Measurements from ENCODE around the gene AKAP13.

The AKAP13 gene

DNA sequence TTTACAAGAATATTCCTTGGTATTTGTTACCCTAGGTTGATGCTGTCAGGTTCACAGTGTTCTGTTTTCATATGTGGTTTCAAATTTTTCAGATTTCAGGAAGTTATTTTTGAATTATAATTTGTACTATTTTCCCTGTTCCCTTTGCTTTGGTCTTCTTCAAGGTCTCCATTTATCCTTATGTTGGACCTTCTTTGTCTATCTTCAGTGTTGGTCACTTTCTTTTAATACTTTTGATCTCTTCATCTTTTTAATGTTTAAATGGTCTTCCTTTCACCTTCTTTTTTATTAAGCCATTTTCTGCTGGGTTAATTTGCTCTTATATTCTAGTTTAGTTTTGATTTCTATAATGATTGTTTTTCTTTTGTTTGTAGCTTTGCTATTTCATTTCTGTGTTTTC lies 353.0 kb downstream of the AKAP13 start:
- Histone ChIP-seq H3K36me3 (ENCODE audit: insufficient read depth, low read depth, low read length) (peaks cover 69% of the 10 kb centered on the region), H3K4me3 (ENCODE audit: low read length) (no peak overlapping the region), H3K9me3 (ENCODE audit: insufficient read depth, low read depth, low read length) (peaks cover 11% of the 10 kb centered on the region), H3K27ac (ENCODE audit: low read length) (no peak overlapping the region), H3K27me3 (ENCODE audit: insufficient read depth, low read length) (no peaks in the 10 kb centered on the region), H3K4me1 (ENCODE audit: insufficient read depth, low read length) (no peaks in the 10 kb centered on the region), H3K9ac (ENCODE audit: low read depth, low read length) (no peak overlapping the region)

DNA sequence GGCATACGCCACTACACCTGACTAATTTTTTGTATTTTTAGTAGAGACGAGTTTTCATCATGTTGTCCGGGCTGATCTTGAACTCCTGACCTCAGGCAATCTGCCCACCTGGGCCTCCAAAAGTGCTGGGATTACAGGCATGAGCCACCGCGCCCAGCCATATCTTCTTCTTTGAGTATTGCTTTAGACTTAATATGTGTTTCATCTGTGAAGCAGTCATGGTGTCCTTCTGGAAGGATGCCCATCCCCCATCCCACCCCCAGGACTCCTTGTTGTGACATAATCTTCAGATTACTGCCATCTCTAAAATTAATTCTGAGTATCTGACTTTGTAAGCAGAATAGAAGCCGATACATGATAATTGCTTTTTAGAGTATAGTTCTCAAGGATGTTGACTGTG lies 356.7 kb downstream of the AKAP13 start:
- Histone ChIP-seq H3K9me3 (ENCODE audit: insufficient read depth, low read depth, low read length) (peaks cover 11% of the 10 kb centered on the region), H3K27ac (ENCODE audit: low read length) (no peak overlapping the region), H3K27me3 (ENCODE audit: insufficient read depth, low read length) (no peaks in the 10 kb centered on the region), H3K9ac (ENCODE audit: low read depth, low read length) (no peak overlapping the region), H3K4me1 (ENCODE audit: insufficient read depth, low read length) (no peaks in the 10 kb centered on the region), H3K4me3 (ENCODE audit: low read length) (no peak overlapping the region), H3K36me3 (ENCODE audit: insufficient read depth, low read depth, low read length) (peaks cover 63% of the 10 kb centered on the region)

DNA sequence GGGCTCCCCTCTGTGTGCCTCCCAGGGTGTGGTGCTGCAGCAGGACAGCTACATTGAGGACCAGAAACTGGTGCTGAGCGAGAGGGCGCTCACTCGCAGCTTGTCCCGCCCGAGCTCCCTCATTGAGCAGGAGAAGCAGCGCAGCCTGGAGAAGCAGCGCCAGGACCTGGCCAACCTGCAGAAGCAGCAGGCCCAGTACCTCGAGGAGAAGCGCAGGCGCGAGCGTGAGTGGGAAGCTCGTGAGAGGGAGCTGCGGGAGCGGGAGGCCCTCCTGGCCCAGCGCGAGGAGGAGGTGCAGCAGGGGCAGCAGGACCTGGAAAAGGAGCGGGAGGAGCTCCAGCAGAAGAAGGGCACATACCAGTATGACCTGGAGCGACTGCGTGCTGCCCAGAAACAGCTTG lies 360.6 kb downstream of the AKAP13 start:
- Histone ChIP-seq H3K27ac (ENCODE audit: low read length) (no peak overlapping the region), H3K27me3 (ENCODE audit: insufficient read depth, low read length) (no peaks in the 10 kb centered on the region), H3K9ac (ENCODE audit: low read depth, low read length) (no peak overlapping the region), H3K4me3 (ENCODE audit: low read length) (no peak overlapping the region), H3K4me1 (ENCODE audit: insufficient read depth, low read length) (no peaks in the 10 kb centered on the region; the same call in 1 of the 2 replicates), H3K9me3 (ENCODE audit: insufficient read depth, low read depth, low read length) (no peaks in the 10 kb centered on the region), H3K36me3 (ENCODE audit: insufficient read depth, low read depth, low read length) (peaks cover 61% of the 10 kb centered on the region)

DNA sequence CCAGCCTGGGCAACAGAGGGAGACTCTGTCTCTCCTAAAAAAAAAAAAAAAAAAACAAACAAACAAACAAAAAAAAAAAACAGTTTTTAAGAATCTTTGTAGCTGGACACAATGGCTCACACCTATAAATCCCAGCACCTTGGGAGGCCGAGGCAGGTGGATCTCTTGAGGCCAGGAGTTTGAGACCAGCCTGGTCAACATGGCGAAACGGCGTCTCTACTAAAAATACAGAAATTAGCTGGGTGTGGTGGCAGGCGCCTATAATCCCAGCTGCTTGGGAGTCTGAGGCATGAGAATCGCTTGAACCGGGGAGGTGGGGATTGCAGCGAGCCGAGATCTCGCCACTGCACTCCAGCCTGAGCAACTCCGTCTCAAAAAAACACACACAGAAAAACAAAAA lies 361.3 kb downstream of the AKAP13 start:
- H3K4me1 ChIP-seq (ENCODE audit: insufficient read depth, low read length): no peaks in the 10 kb centered on the region; the same call in 1 of the 2 replicates
- H3K27me3 ChIP-seq (ENCODE audit: insufficient read depth, low read length): no peaks in the 10 kb centered on the region

DNA sequence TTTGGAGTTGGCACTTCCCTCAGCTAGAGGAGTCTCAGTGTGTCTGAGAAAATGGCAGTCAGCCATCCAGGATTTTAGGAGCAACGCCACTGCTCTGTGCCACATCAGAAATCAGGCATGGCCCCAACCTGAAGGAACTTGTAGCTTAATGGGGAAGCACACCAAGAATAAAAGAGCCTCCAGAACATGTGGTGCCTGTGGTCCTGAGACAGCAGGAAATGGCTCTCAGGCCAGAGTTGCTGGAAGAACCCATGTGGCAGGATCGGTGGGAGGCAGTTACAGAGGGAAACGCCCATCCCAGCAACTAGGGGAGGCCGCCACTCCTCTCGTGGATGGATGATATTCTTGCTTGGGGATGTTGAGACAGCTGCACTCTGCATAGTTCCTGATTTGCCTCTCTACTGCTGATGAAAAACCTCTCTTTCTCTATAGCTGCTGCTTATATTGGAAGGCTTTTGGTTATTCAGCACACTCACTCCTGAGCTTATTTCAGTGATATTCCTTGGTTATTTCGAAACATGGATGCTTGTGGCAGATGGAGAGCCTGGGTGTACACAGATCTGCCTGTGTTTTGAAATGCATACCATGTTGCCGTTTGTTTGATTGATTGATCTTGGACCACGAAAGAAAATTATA lies 361.9 kb downstream of the AKAP13 start:
- H3K4me3 ChIP-seq (ENCODE audit: low read length): no peak overlapping the region

More for the DNA sequence above, 361.3 kb downstream of the AKAP13 start:
- Histone ChIP-seq H3K27ac (ENCODE audit: low read length) (no peak overlapping the region), H3K9me3 (ENCODE audit: insufficient read depth, low read depth, low read length) (no peaks in the 10 kb centered on the region), H3K4me3 (ENCODE audit: low read length) (no peak overlapping the region), H3K36me3 (ENCODE audit: insufficient read depth, low read depth, low read length) (peaks cover 61% of the 10 kb centered on the region), H3K9ac (ENCODE audit: low read depth, low read length) (no peak overlapping the region)

DNA sequence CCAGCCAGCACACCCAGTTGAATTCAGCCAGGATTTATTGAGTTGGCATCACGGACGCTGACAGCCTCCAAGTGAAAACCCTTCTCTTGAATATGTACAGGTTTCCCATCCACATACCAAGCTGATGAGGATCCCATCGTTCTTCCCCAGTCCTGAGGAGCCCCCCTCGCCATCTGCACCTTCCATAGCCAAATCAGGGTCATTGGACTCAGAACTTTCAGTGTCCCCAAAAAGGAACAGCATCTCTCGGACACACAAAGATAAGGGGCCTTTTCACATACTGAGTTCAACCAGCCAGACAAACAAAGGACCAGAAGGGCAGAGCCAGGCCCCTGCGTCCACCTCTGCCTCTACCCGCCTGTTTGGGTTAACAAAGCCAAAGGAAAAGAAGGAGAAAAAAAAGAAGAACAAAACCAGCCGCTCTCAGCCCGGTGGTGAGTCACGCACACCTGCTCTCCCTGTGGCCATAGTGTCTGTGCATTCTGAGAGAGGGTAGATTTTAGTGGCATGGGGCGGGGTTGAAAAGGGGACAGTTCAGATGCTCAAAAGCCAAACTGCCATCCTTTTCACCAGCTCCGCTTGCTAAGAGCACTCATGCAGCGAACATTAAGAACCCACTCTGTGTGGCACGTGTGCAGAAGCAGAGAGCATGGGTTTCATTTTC lies 363.1 kb downstream of the AKAP13 start:
- H3K4me3 ChIP-seq (ENCODE audit: low read length): no peak overlapping the region
- no peaks in the 10 kb centered on the region for H3K27me3 ChIP-seq (ENCODE audit: insufficient read depth, low read length)
- H3K9ac ChIP-seq (ENCODE audit: low read depth, low read length): no peak overlapping the region
- peaks cover 9% of the 10 kb centered on the region for H3K4me1 ChIP-seq (ENCODE audit: insufficient read depth, low read length)
- peaks cover 69% of the 10 kb centered on the region for H3K36me3 ChIP-seq (ENCODE audit: insufficient read depth, low read depth, low read length)
- H3K9me3 ChIP-seq (ENCODE audit: insufficient read depth, low read depth, low read length): no peaks in the 10 kb centered on the region
- no peak overlapping the region for H3K27ac ChIP-seq (ENCODE audit: low read length)

More for the DNA sequence above, 361.9 kb downstream of the AKAP13 start:
- Histone ChIP-seq H3K9me3 (ENCODE audit: insufficient read depth, low read depth, low read length) (no peaks in the 10 kb centered on the region), H3K9ac (ENCODE audit: low read depth, low read length) (no peak overlapping the region), H3K36me3 (ENCODE audit: insufficient read depth, low read depth, low read length) (peaks cover 61% of the 10 kb centered on the region), H3K27ac (ENCODE audit: low read length) (no peak overlapping the region), H3K4me1 (ENCODE audit: insufficient read depth, low read length) (peaks cover 2% of the 10 kb centered on the region), H3K27me3 (ENCODE audit: insufficient read depth, low read length) (no peaks in the 10 kb centered on the region)

DNA sequence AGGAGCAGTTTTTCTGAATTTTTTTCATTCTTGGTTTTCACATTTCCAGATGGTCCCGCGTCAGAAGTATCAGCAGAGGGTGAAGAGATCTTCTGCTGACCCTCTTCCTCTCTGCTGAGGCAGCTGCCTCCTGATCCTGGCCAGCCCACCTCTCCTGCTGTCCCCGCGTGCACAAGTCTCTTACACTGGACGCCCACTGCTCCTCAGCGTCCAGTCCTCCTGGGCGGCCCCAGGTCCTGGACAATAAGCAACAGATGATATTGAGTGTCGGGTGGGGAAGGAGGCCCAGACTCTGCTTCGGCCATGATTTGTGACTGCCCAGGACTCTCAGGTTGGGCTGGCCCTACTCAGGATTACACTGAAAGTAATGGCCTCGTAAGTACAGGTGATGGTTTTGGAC lies 364.2 kb downstream of the AKAP13 start:
- peaks cover 69% of the 10 kb centered on the region for H3K36me3 ChIP-seq (ENCODE audit: insufficient read depth, low read depth, low read length)
- H3K27me3 ChIP-seq (ENCODE audit: insufficient read depth, low read length): no peaks in the 10 kb centered on the region
- H3K9ac ChIP-seq (ENCODE audit: low read depth, low read length): no peak overlapping the region
- no peak overlapping the region for H3K4me3 ChIP-seq (ENCODE audit: low read length)
- H3K4me1 ChIP-seq (ENCODE audit: insufficient read depth, low read length): peaks cover 18% of the 10 kb centered on the region
- H3K9me3 ChIP-seq (ENCODE audit: insufficient read depth, low read depth, low read length): no peaks in the 10 kb centered on the region
- no peak overlapping the region for H3K27ac ChIP-seq (ENCODE audit: low read length)

DNA sequence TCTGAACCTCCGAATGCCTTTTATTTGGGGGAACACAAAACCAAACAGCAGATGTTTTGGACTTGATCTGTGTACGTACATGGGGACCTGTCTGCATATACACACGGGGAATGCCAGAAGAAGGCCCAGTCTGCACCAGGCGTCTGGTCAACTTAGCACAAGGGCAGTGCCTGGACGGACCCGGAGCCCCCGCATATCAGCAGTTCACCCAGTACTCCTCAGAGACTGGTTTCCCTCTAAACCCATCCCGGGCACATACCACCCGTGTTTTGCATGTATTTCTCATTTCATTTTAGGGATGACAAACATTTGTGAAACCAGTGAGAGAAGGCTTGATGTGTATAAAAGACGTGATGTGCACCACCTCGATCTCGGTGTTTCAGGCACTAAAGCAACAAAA lies 364.6 kb downstream of the AKAP13 start:
- H3K4me1 ChIP-seq (ENCODE audit: insufficient read depth, low read length): peaks cover 20% of the 10 kb centered on the region
- H3K27me3 ChIP-seq (ENCODE audit: insufficient read depth, low read length): no peaks in the 10 kb centered on the region
- H3K9me3 ChIP-seq (ENCODE audit: insufficient read depth, low read depth, low read length): no peaks in the 10 kb centered on the region
- H3K27ac ChIP-seq (ENCODE audit: low read length): no peak overlapping the region
- H3K9ac ChIP-seq (ENCODE audit: low read depth, low read length): no peak overlapping the region
- H3K36me3 ChIP-seq (ENCODE audit: insufficient read depth, low read depth, low read length): peaks cover 69% of the 10 kb centered on the region
- H3K4me3 ChIP-seq (ENCODE audit: low read length): no peak overlapping the region

DNA sequence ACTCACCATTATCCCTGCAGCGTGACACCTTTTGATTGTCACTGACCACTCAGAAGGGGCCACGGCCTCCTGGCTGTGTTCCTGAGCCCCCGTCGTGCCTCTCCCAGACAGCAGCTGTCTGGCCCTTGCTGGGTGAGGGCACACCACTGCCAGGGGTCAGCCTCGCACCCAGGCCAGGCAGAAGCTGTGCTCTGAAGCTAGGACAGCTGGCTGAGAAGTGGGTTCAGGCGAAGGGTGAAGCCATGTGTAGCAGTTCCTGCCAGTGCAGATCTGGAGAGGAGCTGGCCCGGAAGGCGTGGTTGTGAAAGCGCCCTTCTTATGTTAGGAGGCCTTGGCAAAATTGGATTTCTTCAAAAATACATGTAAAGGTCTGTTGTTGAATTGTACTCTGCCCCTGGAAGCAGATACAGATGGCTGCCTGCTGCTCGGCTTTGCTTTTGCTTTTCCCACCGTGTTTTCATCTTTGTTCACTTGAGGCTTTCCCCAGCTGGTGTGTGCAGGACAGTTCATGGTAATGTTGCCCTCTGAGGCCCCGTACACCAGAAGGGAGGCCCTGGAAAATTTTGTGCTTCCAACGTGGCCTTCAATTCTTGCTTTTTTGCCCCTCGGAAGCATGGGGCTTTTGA lies 365.2 kb downstream of the AKAP13 start:
- no peak overlapping the region for H3K4me3 ChIP-seq (ENCODE audit: low read length)
- no peak overlapping the region for H3K27ac ChIP-seq (ENCODE audit: low read length)
- peaks cover 65% of the 10 kb centered on the region for H3K36me3 ChIP-seq (ENCODE audit: insufficient read depth, low read depth, low read length)
- H3K9me3 ChIP-seq (ENCODE audit: insufficient read depth, low read depth, low read length): no peaks in the 10 kb centered on the region
- no peaks in the 10 kb centered on the region for H3K27me3 ChIP-seq (ENCODE audit: insufficient read depth, low read length)
- H3K4me1 ChIP-seq (ENCODE audit: insufficient read depth, low read length): peaks cover 26% of the 10 kb centered on the region
- no peak overlapping the region for H3K9ac ChIP-seq (ENCODE audit: low read depth, low read length)

DNA sequence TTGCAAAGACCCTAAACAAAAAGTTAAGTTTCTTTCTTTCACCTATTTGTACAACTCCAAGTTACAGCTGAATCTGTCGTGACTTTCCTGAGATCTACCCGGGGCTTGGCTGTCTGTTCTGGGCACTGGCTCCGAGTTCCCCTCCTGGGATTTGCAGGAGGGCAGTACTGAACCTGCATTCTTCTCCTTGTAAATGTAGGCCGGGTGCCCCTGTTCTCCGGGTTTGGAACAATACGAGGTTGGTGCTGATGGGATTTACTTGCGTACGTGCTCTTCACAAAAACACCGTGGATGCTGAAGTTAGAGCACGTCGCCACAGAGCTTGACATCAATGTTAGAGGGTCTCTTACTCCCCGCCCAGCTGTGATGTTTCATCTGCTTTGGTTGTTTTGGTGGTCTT lies 366.2 kb downstream of the AKAP13 start:
- Histone ChIP-seq H3K4me1 (ENCODE audit: insufficient read depth, low read length) (peaks cover 33% of the 10 kb centered on the region), H3K27me3 (ENCODE audit: insufficient read depth, low read length) (no peaks in the 10 kb centered on the region), H3K9ac (ENCODE audit: low read depth, low read length) (no peak overlapping the region), H3K9me3 (ENCODE audit: insufficient read depth, low read depth, low read length) (no peaks in the 10 kb centered on the region), H3K36me3 (ENCODE audit: insufficient read depth, low read depth, low read length) (peaks cover 57% of the 10 kb centered on the region), H3K4me3 (ENCODE audit: low read length) (no peak overlapping the region), H3K27ac (ENCODE audit: low read length) (no peak overlapping the region)

DNA sequence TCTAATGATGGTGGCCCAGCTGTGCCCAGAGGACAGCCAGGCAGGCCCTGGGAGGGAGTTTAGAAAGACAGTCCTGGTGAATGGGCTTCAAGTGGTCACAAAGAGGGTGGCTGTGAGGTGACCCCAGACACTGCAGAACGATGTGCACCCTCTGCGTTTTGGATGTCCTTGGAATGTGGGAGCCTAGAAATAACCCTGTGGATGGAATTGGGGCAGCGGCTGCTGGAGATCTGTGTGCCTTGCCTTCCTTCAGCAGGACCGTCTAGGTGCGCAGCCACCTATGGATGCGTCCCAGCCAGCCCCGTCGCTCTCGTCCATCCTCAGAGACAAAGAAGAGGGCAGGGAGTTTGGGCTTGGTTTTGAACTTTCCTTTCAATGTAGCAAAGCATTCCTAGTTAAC lies 367.8 kb downstream of the AKAP13 start:
- Histone ChIP-seq H3K27ac (ENCODE audit: low read length) (no peak overlapping the region), H3K4me3 (ENCODE audit: low read length) (no peak overlapping the region), H3K9me3 (ENCODE audit: insufficient read depth, low read depth, low read length) (no peaks in the 10 kb centered on the region), H3K36me3 (ENCODE audit: insufficient read depth, low read depth, low read length) (peaks cover 48% of the 10 kb centered on the region), H3K27me3 (ENCODE audit: insufficient read depth, low read length) (no peaks in the 10 kb centered on the region), H3K9ac (ENCODE audit: low read depth, low read length) (no peak overlapping the region), H3K4me1 (ENCODE audit: insufficient read depth, low read length) (peaks cover 41% of the 10 kb centered on the region)

DNA sequence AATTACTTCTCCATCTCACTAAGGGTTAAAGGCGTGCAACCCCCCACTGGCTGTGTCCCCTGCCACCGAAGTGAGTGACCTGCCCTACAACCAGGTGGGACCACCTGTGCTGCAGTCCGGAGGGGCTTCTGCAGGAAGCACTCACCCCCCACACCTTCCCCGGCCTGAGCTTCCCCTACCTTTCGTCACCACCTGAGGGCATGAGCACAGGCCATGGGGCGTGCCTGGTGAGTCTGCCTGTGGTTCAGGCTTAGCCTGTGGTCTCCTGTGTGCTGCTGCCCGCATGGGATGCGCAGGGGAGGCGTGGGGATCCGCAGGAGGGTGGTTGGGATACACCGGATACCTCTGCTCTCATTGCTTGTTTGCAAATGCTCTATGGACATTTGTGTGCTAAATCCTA lies 368.3 kb downstream of the AKAP13 start:
- Histone ChIP-seq H3K27ac (ENCODE audit: low read length) (no peak overlapping the region), H3K4me3 (ENCODE audit: low read length) (no peak overlapping the region), H3K9ac (ENCODE audit: low read depth, low read length) (no peak overlapping the region), H3K27me3 (ENCODE audit: insufficient read depth, low read length) (no peaks in the 10 kb centered on the region), H3K9me3 (ENCODE audit: insufficient read depth, low read depth, low read length) (no peaks in the 10 kb centered on the region), H3K36me3 (ENCODE audit: insufficient read depth, low read depth, low read length) (peaks cover 51% of the 10 kb centered on the region), H3K4me1 (ENCODE audit: insufficient read depth, low read length) (peaks cover 41% of the 10 kb centered on the region)

Data from iPS-20b (cell line).